ENCODE data around the gene YY1AP1. TPM values are rescaled to one million over a fixed set of nuclear protein-coding genes. Genes with fewer than 3 reads are reported as not detected.
"Not testable (repeated sequence)": the region's sequence is repeated elsewhere in the genome, so short reads cannot be mapped to it uniquely, and the experiment has no call there.

The YY1AP1 gene
- total RNA-seq, 1 donor from 2014 or later: 116 TPM

- H3K4me3 ChIP-seq: no peak overlapping the region
- no peak for DNase-seq (ENCODE audit: extremely low spot score in 2 of 2)
- no peak overlapping the region for H3K27ac ChIP-seq
- H3K27me3 ChIP-seq: no peaks in the 10 kb centered on the region
- TF ChIP-seq POLR2A (IDR thresholded peaks at IDR 0.05) (no peak), POLR2AphosphoS5 (IDR thresholded peaks at IDR 0.05; ENCODE audit: insufficient read depth in 1 of 2, low read depth in 1 of 2) (no peak)
- no peaks in the 10 kb centered on the region for H3K4me1 ChIP-seq
- peaks cover 0 to 92% of the 10 kb centered on the region in 2 donors for H3K36me3 ChIP-seq
- intact Hi-C loops (cut with DNase I): no loop called here
- H3K9me3 ChIP-seq: no peaks in the 10 kb centered on the region
Observed at GRCh38 chr1:155673003-155673402, 15.6 kb downstream of the YY1AP1 start.

GRCh38 chr1:155671750-155672149 lies 16.8 kb downstream of the YY1AP1 start:
- H3K9me3 ChIP-seq: no peaks in the 10 kb centered on the region
- H3K4me1 ChIP-seq: no peaks in the 10 kb centered on the region
- TF ChIP-seq POLR2AphosphoS5 (IDR thresholded peaks at IDR 0.05; ENCODE audit: insufficient read depth in 1 of 2, low read depth in 1 of 2) (no peak), POLR2A (IDR thresholded peaks at IDR 0.05) (no peak), CTCF (IDR thresholded peaks at IDR 0.05) (no peak)
- H3K36me3 ChIP-seq: peaks cover 0 to 93% of the 10 kb centered on the region in 2 donors
- no peak overlapping the region for H3K27ac ChIP-seq
- no peak for DNase-seq (ENCODE audit: extremely low spot score in 2 of 2)
- no peak overlapping the region for H3K4me3 ChIP-seq
- H3K27me3 ChIP-seq: no peaks in the 10 kb centered on the region
- intact Hi-C loops (cut with DNase I): no loop called here

GRCh38 chr1:155669233-155670162 lies 19.1 kb downstream of the YY1AP1 start:
- intact Hi-C loops (cut with DNase I): no loop called here

GRCh38 chr1:155661239-155661638 lies 27.3 kb downstream of the YY1AP1 start:
- H3K36me3 ChIP-seq: peaks cover 0 to 75% of the 10 kb centered on the region in 2 donors
- H3K27ac ChIP-seq; DNase-seq (ENCODE audit: extremely low spot score in 2 of 2); H3K9me3 ChIP-seq; intact Hi-C loops (cut with DNase I); H3K4me1 ChIP-seq; H3K27me3 ChIP-seq; H3K4me3 ChIP-seq: not testable (repeated sequence)

More at GRCh38 chr1:155669233-155670162, 19.1 kb downstream of the YY1AP1 start:
- TF ChIP-seq POLR2AphosphoS5 (IDR thresholded peaks at IDR 0.05; ENCODE audit: insufficient read depth in 1 of 2, low read depth in 1 of 2) (no peak), CTCF (IDR thresholded peaks at IDR 0.05) (no peak), POLR2A (IDR thresholded peaks at IDR 0.05) (no peak)
- Histone ChIP-seq H3K27ac (no peak overlapping the region), H3K4me3 (no peak overlapping the region), H3K9me3 (no peaks in the 10 kb centered on the region), H3K4me1 (no peaks in the 10 kb centered on the region), H3K27me3 (no peaks in the 10 kb centered on the region), H3K36me3 (peaks cover 0 to 90% of the 10 kb centered on the region in 2 donors)
- no peak for DNase-seq (ENCODE audit: extremely low spot score in 2 of 2)

GRCh38 chr1:155657463-155657862 lies 31.1 kb downstream of the YY1AP1 start:
- H3K27ac ChIP-seq: no peak overlapping the region
- no peak overlapping the region for H3K4me3 ChIP-seq
- no peaks in the 10 kb centered on the region for H3K27me3 ChIP-seq
- peaks cover 0 to 39% of the 10 kb centered on the region in 2 donors for H3K36me3 ChIP-seq
- TF ChIP-seq CTCF (IDR thresholded peaks at IDR 0.05): no peak
- no peak for TF ChIP-seq POLR2AphosphoS5 (IDR thresholded peaks at IDR 0.05; ENCODE audit: insufficient read depth in 1 of 2, low read depth in 1 of 2)
- no peak for TF ChIP-seq POLR2A (IDR thresholded peaks at IDR 0.05)
- DNase-seq (ENCODE audit: extremely low spot score in 2 of 2): no peak
- intact Hi-C loops (cut with DNase I): no loop called here
- H3K4me1 ChIP-seq: no peaks in the 10 kb centered on the region
- no peaks in the 10 kb centered on the region for H3K9me3 ChIP-seq

GRCh38 chr1:155652951-155653350 lies 35.6 kb downstream of the YY1AP1 start:
- peaks cover 16% of the 10 kb centered on the region for H3K4me1 ChIP-seq
- no peaks in the 10 kb centered on the region for H3K36me3 ChIP-seq
- DNase-seq (ENCODE audit: extremely low spot score in 2 of 2): no peak
- H3K4me3 ChIP-seq: no peak overlapping the region
- no peaks in the 10 kb centered on the region for H3K9me3 ChIP-seq
- TF ChIP-seq POLR2AphosphoS5 (IDR thresholded peaks at IDR 0.05; ENCODE audit: insufficient read depth in 1 of 2, low read depth in 1 of 2) (no peak), CTCF (IDR thresholded peaks at IDR 0.05) (no peak), POLR2A (IDR thresholded peaks at IDR 0.05) (no peak)
- no peak overlapping the region for H3K27ac ChIP-seq
- H3K27me3 ChIP-seq: no peaks in the 10 kb centered on the region
- intact Hi-C loops (cut with DNase I): no loop called here

All from vagina (tissue), 2 donors.